NCI-H345 treated with DMSO at 0.1 percent for 48 hours (cell line): ENCODE results near the gene MYO7B.
"Not testable (repeated sequence)": the region's sequence is repeated elsewhere in the genome, so short reads cannot be mapped to it uniquely, and the experiment has no call there.

Experiments used
- DNase-seq: peaks from one replicate; lab custom pipeline; 2025; ENCODE audit not compliant: unreplicated experiment; lab: John Stamatoyannopoulos, UW

The MYO7B gene

DNA sequence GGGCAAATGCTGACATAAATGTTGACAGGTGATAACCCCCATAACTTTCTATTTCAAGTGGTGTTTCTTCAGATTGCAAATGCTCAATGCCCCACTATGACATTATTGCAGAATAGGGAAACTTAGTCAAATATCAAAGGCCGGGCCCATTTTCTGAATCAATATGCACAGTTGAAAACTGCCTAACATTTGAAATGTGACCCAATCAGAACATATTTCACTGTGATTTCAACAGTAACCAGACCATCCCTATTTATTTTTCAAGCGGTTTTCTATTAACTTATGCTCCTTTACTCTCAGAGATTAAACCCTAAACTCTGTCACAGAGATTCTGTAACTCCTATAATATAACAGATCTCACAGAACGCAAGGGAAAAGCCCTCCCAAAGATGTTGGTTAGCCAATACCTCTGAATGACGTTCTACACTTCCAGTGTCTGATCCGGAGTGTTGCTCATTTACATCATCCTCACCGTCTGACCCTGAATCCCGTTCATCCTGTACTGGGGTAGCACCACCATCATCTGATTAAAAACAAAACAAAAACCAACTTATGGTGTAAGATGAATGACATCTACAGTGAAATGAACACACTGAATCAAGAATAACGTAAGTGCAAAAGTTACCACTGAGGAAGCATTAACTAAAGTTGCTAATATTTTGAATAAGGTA lies 12.1 kb upstream of the MYO7B start:
- no peak for DNase-seq

DNA sequence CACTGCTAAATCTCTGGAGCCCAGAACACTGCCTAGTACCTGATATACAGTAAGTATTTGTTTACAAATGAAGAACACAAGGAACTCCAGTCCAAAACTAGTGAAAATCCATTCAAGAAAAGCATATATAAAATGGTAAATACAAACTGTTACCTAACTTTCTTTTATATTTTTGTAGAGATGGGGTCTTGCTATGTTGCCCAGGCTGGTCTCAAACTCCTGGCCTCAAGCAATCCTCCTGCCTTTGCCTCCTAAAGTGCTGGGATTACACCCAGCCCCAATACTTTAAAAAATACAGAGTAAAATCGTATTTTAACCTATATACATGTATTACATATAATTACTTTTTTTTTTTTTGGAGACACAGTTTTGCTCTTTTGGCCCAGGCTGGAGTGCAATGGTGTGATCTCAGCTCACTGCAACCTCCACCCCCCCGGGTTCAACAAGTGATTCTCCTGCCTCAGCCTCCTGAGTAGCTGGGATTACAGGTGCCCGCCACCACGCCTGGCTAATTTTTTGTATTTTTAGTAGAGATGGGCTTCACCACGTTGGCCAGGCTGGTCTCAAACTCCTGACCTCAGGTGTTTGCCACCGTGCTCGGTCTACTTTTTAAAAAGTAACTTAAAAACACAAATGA lies 11.2 kb upstream of the MYO7B start:
- DNase-seq, result not testable (repeated sequence)

DNA sequence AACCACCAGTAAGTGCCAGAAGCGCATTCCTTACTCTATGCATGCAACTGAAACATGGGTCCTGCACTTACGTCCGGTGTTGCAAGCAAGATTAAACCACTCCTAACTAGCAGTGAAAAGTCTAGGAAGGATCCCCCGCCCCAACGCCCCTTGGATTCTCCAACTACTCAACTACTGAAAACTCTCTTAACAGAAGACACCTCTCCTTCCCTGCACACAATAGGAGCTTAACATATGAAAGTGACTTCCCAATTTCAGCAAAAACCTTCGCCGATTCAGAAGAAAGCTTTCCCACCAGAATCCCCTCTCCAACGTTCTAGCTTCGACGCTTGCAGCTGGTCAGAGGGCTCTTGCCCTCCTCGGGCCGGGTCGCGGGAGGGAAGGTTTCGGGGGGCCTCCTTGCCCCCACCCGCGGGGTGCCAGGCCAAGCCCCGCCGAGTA lies 9.8 kb upstream of the MYO7B start:
- DNase-seq, result no peak

DNA sequence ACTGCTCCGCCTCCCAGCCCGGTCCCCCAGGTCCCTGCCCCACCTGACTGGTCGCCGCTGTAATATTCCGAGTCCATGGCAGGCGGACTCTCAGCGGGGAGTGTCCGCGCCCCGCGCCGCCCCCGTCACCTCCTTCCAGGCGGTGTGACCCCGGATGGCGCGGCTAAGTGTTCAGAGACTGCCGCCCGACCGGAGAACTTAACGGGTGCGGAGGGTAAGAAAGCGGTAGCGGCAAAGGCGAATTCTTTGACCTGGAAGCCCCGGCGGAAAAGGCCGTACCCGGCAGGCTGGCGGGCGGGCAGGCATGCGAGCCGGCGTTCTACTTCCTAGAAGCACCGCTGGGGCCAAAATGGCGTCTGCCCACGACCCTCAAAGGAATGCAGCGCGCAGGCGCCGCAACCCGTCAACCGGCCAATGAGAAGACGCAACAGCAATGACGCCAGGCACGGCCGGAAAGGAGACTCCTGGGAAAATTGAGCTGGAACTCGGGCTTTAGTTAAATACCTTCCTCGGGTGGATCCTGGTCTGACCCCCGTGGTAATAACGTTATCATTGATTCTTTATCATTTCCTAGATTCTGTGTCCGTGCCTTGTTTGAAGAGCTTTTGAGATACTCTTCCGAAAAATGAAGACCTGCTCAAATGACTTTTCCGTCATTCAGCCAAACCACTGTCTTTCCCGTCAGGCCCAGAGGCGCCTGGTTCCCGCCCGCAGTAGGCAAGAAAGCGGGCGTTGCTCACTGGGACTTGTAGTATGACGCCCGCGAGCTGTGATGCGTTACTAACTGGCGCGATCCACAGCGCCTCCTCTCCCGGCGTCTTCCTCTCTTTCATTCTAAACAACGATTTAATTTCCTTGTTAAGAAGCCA lies 9.1 kb upstream of the MYO7B start, which contains the start of gene IWS1:
IWS1 (minus strand) TSS at position 358 of the 869 bp plus-strand sequence; CDS start at position 77, 281 bp downstream.
- DNase-seq, result peak; percentile 98

DNA sequence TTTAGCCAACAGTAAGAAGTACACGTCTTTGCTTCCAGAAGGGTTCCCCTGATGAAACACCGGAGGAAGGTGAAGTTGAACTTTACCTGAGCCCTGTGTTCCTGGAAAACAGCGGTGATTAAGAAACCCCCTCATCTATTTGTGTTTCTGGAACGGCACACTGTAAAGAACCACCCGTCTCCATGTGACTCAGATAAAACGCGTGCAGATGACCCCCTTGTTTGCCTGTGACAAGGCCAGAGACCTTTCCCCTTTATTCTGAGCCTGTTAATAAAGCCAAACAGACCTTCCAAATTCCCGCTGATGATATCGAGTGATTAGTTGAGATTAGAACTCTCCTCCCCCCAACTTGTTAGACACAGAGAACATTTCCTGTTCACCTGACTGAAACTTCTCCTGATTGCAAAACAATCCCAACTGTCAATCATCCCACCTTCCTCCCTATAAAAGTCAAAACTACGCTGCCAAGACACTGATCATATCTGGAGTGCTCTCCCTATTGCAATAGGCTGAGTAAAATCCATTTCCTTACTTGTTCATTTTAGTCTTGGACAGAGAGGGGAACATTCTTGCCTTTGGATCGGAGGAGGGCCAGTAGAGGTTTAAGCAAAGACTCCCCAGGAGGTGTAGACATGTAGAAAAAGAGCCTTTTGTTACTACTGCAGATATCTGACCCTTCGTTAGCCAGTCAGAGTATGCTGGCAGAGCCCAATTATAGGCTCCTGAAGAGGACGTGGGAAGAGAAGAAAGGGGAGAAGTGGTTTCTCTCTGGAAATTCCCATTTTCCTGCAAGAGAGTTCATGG lies 8.3 kb upstream of the MYO7B start:
- DNase-seq, result no peak

DNA sequence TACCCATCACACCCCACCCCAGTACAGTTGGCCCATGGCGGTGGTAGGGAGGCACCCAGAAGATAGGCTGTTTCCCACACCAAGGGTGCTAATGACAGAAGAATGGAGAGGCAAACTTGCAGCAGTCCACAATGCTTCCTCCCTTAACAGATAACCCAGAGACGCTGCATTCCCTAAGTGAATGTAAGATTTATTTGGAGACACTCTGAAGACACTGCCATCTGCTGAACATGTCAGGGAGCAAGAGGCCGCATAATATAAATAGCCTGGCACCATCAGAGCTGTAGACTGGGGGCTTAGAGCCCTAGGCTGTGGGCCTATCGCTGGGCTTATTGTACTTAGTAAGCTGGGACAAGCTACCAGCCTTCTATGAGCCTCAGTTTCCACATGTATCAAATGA lies 7.0 kb upstream of the MYO7B start:
- DNase-seq, result no peak

DNA sequence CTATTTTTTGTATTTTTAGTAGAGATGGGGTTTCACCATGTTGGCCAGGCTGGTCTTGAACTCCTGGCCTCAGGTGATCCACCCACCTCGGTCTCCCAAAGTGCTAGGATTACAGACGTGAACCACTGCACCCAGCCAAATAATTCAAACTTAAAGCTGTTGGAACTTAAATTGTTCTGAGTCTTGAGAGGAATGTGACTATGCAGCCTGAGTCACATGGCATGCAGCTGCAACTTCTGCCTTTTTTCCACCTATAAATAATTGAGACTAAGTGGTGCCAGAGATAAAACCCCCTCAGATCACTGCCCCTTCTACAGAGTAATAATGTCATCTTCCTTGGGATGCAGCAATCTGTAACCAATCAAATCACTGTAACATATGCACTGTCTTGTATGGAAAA lies 6.1 kb upstream of the MYO7B start:
- DNase-seq, result not testable (repeated sequence)

DNA sequence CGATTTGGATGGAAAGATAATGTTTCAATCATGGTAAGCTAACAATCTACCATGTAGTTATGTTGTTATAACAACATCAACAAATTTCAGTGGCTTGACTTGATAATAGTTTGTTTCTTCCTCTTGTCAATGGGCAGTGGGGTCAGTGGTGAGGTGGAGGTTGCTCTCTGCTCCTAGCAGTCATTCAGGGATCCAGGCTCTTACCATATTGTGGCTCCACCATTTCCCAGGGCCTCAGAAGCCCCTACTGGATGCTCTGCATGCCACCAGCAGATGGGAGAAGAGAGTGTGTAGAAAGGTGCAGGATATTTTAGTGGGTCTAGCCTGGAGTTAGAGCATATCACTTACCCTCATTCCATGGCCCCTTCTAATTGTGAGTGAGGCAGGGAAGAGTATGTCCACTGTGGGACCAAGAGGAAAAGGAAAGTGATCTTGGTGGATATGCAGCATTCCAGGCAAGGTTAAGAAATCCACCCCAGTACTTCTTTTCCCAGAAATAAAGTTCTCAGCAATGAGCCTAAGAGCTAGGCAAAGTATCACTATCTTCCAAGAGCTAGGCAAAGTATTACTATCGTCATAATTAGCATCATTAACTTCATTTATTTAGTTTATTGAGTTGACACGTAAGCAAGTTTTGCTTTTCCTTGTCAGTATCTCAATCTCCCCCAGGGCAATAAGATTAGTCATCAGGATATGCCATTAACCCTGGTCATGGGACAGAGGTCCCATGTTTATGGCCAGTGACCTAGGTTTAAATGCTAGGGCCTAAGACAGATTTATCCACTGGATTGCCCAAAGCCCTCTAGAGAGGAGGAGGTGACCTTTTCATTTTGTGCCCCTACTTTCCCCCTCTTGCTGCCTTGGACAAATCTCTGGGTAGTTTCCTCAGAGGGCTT lies 5.0 kb upstream of the MYO7B start:
- DNase-seq, result no peak

DNA sequence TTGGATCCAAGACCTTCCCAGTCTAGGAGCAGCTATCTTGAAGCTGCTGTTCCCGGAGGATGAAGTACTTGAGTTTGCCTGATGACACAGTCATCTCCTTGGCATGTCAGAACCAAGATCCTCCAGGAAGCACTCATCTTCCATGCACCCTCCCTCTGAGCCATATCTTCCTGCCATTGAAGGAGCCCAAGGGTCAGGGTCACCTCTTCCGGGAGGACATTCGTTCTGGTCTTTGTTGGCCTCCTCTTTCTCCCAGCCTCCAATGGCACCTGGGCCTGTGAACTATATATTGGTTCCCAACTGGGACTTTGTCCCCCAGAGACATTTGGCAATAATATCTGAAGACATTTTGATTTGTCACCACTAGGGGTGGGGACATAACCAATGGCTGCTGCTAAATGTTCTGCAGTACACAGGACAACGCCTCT lies 4.2 kb upstream of the MYO7B start:
- DNase-seq, result no peak

DNA sequence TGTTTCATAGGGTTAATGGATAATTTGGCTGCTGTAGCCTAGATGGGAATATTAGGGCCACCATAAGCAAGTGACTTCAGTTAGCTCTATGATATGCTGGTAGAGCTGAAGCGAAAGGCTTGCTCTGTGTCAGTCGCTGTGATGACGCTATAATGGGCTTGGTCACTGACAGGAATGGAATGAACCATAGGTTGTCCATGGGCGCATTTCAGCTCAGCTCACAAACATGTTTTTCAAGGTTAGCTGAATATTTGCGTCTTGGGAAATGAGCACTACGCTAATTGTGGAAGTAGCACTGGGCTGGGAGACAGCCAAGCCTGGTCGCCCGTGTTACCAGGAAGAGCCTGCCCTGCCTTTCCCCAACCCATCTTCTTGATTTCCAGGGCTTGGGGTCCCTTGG lies 3.2 kb upstream of the MYO7B start:
- no peak for DNase-seq

DNA sequence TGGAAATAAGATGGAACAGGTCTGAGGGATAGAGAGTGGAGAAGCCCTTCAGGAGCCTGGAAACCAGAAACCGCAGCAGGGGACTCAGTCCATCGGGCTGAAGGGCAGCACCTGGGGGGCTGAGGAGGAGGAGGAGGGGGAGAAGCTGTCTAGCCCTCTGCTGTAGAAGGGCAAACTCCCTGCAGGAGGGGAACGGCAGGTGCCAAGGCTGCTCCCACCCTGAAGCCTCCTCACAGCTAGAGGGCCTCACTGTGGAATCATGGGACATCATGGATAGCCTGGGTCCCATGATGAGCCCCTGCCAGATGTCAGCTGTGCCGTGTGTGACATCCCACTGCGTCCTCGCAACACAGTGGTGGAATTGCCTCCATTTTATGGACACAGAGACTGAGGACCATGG lies 435 bp downstream of the MYO7B start:
- no peak for DNase-seq

DNA sequence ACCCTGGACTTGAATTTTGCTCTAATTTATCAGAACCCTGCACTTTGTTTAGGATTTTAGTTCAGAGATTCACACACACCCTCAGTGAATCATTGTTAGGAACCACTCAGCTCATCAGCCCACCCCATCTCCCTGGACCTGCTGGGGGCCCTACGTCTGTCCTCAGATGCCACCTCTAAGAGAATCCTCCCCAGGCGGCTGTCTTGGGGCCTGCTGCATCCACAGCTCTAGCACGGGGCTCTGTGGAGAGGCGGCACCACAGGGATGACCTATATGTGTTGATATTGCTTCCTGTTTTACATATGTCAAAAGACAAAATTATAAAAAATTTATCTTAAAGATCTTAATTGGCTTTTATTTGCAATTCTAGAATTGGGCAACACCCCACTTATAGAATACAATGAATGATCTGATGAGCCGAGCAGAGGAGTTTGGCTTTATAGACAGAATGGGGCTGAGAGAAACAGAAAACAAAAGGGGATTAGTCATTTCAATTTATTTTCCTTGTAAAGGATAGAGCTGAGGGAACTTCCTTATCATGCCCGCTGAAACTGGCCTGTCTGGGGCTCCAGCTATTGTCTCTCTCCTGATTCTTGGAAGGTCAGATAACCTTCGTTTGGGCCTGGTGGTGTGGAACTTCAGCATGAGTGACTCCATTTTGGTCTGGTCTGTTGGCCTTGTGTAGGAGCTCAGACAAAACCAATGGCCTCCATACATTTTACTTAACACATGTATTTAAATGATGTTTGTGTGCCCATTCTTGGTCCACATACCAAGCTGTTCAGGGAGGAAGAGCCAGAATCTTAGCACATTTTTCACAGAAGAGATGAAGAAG lies 1.4 kb downstream of the MYO7B start:
- DNase-seq, result no peak

DNA sequence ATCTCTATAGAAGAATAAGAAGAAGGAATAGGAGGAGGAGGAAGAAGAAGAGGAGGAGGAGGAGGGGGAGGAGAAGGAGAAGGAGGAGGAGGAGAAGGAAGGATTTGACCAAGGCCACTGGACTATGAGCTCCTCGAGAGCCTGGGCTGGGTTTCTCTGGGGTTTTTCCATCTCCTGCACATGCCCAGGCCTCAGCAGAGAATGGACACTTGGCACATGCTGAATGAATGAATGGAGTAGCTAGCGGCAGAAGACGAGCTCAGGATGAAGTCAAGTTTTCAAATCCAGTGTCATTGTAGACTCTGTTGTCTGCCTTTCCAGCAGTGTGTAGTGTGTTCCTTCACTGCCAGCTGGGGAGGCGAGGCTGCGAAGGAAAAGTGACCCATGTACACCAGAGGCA lies 2.2 kb downstream of the MYO7B start:
- no peak for DNase-seq

DNA sequence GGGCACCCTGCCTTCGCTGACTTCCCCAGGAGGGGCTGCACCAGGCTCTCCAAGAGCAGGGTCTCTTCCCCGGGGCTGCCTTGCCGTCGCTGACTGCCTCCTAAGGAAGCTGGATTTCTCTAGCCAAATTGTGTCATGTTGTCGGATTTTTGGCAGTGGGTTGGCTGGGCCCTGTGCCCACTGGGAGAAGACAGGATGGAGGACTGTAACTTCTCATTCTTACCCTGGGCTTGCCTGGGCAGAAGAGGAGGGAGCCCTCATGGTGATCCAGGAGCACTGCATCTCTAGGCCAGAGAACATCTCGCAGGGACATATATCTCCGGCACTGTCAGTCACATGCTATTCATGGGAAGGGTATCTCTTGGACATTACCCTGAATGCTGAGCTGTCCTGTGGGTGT lies 6.3 kb downstream of the MYO7B start:
- DNase-seq, result no peak

DNA sequence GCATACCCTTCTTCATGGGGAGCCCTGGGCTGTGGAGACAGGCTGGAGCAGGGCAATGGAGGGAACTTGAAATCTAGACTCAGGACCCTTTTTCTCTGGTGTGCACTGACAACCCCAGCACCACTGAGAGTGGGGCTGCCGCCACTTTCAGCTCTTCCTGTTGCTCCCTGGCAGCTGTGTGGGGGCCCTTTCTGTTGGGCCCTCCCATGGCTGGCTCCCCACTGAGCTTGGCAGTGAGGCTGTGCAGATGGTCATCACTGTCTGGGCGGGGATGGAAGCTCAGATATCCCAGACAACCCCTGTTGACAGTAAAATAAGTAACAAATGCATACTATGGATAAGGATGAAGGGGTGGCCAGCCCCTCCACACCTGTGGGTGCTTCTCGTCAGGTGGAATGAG lies 6.7 kb downstream of the MYO7B start:
- no peak for DNase-seq

DNA sequence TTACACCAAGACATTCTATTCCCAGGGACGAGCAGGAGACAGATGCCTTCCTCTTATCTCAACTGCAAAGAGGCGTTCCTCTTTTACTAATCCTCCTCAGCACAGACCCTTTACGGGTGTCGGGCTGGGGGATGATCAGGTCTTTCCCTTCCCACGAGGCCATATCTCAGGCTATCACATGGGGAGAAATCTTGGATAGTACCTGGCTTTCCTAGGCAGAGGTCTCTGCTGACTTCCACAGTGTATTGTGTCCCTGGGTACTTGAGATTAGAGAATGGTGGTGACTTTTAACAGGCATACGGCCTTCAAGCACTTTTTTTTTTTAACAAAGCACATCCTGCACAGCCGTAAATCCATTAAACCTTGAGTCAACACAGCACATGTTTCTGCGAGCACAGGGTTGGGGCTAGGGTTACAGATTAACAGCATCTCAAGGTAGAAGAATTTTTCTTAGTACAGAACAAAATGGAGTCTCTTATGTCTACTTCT lies 7.6 kb downstream of the MYO7B start:
- not testable (repeated sequence) for DNase-seq

DNA sequence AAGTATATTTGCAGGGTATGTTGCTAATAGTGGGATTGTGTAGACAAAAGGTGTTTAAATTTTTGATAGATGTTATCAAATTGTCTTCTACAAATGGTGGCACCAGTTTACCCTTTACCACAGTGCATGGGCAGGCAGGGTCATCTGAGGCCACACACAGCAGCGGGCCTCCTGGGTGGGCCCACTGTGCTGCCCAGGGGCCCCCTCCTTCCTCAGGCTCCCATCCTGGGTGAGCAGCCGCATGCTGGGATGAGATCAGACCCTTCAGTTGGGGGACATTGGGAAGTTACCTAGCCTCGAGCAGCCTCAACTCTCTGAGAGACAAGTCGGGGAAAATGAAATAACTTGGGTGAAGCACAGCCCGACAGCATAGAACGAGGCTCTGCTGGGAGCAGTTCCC lies 9.7 kb downstream of the MYO7B start:
- no peak for DNase-seq

DNA sequence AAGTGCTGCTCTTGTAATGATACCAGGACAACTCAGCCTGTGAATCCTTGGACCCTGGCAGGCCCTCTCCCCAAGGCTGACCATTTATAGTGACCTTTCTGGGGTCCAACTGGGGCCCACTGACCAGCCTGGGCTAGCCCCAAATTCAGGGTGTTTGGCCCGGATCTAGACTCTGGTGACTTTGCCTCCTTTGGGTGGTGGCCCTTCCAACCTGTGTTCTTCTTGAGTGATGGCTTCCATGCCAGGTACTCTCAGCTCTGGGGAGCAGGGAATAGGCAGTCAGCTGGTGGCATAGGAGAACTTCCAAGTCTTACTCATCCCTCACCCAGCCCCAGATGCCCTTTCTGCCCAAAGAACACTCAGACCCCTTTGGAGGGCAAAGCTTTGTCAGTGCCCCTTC lies 10.3 kb downstream of the MYO7B start:
- DNase-seq, result no peak

DNA sequence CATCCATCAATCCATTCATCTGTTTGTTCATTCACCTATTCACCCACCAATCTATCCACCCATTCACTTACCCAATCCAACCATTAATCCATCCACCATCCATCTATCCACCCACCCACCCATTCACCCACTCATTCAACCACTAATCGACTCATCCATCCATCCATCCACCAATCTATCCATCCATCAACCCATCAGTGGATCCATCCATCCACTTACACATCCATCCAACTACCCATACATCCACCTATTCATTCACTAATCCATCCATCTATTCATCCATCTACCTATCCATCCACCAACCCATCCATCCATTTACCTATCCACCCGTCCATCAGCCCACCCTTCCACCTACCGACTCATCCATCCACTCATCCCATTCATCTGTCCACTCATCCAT lies 11.3 kb downstream of the MYO7B start:
- no peak for DNase-seq
